Measurements from ENCODE around the gene MED12L.
A peak's percentile ranks its signal among the peaks of the same experiment; 100 is the strongest.
"Not testable (repeated sequence)": the region's sequence is repeated elsewhere in the genome, so short reads cannot be mapped to it uniquely, and the experiment has no call there.

MED12L gene

GRCh38 chr3:151145713-151146070, 60.2 kb downstream of the MED12L start:
- DNase-seq: no peak

- DNase-seq: peak; percentile 9
These were observed 60.7 kb downstream of the MED12L start for GRCh38 chr3:151146071-151146730.

DNA sequence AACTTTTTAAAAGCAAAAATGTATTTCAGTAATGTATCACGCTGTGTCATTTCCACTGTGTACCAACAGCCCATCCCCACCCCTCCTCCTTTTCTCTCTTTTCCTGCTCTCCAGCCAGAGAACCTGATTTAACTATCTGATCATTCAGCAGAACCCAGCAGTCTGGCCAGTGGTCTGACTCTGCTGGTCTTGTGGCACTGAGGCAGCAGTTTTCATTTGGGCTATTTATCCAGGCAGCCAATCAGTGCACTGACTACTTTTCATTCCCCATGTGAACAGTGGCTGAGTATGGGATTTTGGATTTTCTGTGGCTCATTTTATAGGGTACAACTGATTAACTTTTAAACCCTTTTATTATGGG, 61.2 kb downstream of the MED12L start:
- no peak for DNase-seq

GRCh38 chr3:151147299-151147698, 61.8 kb downstream of the MED12L start:
- no peak for DNase-seq

- no peak for DNase-seq
These were observed 67.1 kb downstream of the MED12L start for GRCh38 chr3:151152455-151153079.

DNA sequence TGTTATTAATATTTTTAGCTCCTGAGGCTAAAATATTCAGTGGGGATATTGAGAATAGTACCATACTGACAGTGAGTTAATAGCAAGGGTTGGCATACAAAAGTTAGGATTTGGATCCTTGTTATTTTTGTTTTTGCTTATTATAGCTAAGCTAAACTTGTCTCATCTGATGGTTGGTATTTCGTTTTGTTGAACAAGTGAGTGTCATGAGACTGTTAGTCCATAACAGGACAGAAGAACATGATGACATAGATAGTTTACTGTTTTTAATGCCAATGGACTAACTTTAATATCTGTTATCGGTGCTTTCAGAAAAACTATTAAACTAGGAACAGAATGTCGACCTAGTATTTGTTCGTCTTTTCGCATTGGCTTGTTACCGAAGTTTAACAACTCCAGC, 69.1 kb downstream of the MED12L start:
- no peak for DNase-seq

DNA sequence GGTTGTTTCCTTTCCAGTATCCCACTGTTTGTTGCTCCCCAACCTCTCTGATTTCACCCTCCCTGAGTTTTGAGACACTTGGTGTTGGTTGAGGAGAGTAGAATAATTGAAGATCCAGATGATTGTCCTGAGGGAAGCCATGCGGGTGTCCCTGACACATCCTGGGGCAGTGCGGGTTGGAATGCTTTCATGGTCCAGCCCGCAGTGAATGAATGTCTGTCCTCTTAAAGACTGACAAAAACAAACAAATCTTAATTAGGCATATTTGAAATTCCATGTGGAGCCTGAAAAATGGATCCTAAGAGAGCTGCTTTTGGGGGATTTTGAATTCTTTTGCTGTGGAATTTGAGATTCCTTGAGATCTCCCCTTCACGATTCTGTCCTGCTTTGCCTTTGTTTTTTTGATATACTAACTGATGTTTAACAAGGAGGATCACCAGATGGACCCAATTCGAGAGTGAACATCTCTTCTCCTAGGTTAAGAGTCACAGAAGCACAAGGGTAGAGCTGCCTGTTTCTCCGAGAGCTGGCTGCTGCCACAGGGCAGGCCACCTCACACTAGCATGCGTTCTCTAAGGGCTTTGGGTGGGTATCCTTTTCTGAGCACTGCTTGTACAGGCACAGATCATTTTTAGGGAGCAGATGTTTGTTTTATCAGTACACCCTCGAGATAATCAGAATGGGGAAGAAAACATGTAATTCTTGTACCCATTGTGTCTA, 70.1 kb downstream of the MED12L start:
- DNase-seq: no peak

- DNase-seq: peak; percentile 51
These were observed 71.3 kb downstream of the MED12L start for GRCh38 chr3:151156618-151157216.

DNA sequence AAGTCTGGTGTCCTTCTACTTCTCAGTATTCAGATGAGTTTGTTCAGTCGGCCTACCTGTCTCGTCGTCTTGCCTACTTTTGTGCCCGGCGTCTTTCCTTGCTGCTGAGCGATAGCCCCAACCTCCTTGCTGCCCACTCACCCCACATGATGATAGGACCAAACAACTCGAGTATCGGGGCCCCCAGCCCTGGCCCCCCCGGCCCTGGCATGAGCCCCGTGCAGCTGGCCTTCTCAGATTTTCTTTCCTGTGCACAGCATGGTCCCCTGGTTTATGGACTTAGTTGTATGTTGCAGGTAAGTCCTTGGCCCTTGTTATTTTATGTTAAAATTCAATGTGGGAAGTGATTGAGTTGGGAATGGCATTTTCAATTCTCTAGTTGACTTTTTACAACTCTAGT, 74.3 kb downstream of the MED12L start:
- DNase-seq: no peak

- DNase-seq: no peak
These were observed 79.8 kb downstream of the MED12L start for GRCh38 chr3:151165226-151165625.

DNA sequence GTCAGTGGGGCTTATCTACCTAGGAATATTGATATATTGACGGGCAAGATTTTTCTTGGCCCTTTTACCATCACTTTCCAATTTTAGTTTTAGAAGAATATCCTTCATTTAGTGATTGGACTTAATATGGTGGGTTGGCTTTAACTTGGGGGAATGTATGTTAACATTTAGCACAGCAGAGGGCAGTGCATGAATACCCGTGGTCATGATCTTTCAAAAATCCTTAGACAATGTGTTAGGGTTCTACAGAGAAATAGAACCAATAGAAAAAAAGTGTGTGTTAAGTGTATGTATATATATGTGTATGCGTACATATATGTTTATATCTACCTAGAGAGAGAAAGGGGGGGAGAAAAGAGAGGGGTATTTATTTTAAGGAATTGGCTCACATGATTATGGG, 80.7 kb downstream of the MED12L start:
- DNase-seq: no peak

- peak; percentile 4 for DNase-seq
These were observed 83.0 kb downstream of the MED12L start for GRCh38 chr3:151168269-151169094.

GRCh38 chr3:151169262-151169947, 83.9 kb downstream of the MED12L start:
- DNase-seq: no peak

DNA sequence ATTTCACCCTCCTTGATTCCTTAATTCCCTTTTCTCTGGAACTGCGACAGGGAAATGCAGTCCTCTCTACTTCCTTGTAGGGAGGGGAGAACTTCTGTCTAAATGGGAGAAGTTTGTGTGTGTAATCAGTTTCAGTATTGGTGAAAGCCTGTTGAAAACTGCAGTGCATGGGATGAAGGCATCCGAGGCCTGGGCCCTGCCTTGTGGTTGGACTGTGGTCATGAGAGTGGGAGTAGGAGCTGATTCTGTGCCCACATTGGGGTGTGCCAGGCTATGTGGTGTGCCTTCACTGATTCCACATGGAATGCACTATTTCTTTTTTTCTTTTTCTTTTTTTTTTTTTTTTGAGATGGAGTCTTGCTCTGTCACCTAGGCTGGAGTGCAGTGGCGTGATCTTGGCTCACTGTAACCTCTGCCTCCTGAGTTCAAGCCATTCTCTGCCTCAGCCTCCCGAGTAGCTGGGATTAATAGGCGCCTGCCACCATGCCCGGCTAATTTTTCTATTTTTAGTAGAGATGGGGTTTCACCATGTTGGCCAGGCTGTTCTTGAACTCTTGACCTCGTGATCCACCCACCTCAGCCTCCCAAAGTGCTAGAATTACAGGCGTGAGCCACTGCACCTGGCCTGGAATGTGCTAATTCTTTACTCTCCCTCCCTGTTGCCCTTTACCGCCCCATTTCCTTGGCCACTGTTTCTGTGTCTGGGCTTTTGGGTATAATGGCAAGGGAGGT, 84.7 kb downstream of the MED12L start:
- DNase-seq: not testable (repeated sequence)

DNA sequence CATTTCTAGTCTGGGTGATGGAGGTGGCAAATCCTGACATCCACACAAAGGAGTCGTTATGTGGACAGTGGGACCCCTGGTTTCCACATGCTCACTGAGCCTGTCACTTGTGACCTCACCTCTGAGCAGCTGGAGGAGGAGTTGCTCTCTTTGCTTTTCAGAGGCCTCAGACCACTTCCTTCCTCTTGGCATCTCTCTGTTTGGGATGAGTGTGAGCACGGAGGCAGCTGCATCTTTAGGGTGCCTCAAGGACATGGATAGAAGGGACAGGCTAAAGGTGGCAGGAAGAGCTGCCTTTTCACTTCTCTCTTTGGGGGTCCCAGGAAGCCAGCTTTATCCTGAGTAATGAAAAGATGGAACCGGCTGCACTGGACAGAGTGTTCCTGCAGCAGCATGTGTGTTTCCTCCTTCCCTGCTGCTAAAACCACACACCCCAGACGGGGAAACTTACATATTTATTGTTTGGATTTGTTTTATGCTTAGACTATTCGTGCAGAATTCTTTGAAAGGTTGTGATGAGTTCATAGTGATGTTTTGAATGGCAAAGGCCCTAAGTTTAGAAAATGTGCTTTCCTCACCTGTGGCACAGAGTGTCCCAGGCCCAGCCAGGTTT, 85.8 kb downstream of the MED12L start:
- DNase-seq: no peak

GRCh38 chr3:151174351-151174750, 88.9 kb downstream of the MED12L start:
- no peak for DNase-seq

DNA sequence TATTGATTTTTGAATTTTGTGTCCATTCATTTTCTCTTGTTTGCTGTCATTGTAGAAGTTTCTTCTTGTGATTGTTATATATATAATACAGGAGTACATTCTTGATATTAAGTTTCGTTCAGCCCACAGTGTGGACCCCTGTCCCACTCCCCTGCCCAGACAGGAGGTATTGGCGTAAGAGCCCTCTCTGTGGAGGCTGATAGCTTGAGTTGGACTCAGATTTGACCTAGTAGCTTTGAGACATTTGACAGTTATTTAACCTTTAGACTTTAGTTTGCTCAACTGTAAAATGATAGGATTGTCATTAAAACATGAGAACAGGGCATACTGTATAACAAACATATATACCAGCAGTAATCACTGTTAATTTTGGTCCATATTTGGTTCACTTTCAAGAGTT, 90.5 kb downstream of the MED12L start:
- DNase-seq: no peak

DNA sequence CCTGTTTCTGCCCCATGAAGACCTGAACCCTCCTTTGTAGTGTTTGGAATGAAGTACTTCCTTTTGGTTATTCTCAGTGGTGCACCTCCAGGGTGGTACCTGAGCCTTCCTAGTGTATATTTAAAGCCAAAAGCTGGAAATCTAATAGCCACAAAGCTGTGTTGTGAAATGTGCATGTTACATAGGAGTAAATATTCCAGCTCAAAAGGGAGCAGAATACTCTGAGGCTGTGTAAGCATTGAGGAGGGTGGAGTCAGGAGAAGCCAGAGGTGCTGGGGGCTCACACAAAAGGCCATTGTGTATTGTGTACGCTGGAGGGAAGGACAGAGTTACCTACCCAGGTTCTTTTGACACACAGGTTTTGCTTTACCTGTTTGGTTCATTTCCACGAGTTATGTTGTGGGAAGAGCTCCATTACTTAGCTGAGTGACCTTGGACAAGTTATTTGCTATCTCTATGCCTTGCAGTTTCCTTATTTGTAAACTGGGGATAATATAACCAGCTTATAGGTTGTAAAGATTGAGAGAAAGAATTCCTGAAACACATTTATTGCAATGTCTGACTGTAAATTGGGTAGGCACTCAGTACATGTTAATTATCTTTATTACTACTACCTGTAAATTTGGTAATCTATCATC, 92.9 kb downstream of the MED12L start:
- DNase-seq: no peak

- DNase-seq: no peak
These were observed 97.0 kb downstream of the MED12L start for GRCh38 chr3:151182349-151183079.

- no peak for DNase-seq
These were observed 97.8 kb downstream of the MED12L start for GRCh38 chr3:151183265-151183671.

Data from NCI-H446 treated with DMSO at 0.1 percent for 48 hours (cell line).